Measurements from ENCODE around the gene ASIC2. TPM values are rescaled to one million over a fixed set of nuclear protein-coding genes. Genes with fewer than 3 reads are reported as not detected.

Gene ASIC2
- total and polyA plus RNA-seq, 10 donors: not detected

GRCh38 chr17:33021731-33022408 is 271.2 kb downstream of the ASIC2 start:
- Histone ChIP-seq H3K36me3 (no peaks in the 10 kb centered on the region), H3K27me3 (replicated peaks in 1 of 7) (no peaks in the 10 kb centered on the region)
- 58 to 70% (median 60%) methylated on average over 12 of the region's 12 CpGs for WGBS, 5 donors

DNA sequence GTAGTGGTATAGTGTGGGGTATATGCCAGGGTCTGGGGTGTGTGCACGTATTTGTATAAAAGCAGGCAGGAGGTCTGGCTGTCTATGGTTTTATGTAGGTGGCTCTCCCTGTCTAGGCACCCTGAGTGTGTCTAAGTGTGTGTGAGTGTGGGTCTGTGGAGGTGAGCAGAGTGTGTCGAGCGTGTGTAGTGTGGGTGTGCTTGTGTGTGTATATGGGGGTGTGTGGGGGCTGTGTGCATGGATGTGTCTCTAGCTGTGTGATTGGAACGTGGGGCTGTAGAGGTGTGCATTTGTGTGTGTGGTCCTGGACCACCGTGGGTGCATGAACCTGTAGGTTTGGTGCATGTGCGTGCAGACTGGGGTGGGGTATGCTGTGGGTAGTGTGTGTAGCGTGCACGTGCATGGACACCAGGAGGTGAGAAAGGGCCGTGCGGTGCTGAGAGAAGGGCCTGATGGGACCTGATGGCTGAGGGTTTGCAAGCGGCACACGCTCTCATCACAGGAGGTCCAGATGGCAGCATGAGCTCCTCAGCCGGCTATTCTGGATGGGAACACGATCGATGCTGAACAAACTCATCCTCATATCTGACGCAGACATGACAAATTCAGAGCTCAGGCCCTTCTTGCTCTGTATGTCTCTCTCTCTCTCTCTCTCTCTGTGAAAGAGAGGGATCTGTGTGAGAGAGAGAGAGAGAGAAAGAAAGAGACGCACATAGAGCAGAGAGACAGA is 273.8 kb downstream of the ASIC2 start:
- no peaks in the 10 kb centered on the region for H3K27me3 ChIP-seq (replicated peaks in 1 of 7)
- no peak overlapping the region for H3K27ac ChIP-seq
- DNase-seq: no peak
- H3K4me1 ChIP-seq: no peaks in the 10 kb centered on the region
- no peak overlapping the region for H3K4me3 ChIP-seq
- WGBS, 5 donors: 84 to 93% (median 89%) methylated on average over 17 of the region's 17 CpGs
- no peaks in the 10 kb centered on the region for H3K9me3 ChIP-seq
- TF ChIP-seq POLR2A (IDR thresholded peaks at IDR 0.05) (no peak), POLR2AphosphoS5 (IDR thresholded peaks at IDR 0.05) (no peak)
- TF ChIP-seq, protein P1, sequence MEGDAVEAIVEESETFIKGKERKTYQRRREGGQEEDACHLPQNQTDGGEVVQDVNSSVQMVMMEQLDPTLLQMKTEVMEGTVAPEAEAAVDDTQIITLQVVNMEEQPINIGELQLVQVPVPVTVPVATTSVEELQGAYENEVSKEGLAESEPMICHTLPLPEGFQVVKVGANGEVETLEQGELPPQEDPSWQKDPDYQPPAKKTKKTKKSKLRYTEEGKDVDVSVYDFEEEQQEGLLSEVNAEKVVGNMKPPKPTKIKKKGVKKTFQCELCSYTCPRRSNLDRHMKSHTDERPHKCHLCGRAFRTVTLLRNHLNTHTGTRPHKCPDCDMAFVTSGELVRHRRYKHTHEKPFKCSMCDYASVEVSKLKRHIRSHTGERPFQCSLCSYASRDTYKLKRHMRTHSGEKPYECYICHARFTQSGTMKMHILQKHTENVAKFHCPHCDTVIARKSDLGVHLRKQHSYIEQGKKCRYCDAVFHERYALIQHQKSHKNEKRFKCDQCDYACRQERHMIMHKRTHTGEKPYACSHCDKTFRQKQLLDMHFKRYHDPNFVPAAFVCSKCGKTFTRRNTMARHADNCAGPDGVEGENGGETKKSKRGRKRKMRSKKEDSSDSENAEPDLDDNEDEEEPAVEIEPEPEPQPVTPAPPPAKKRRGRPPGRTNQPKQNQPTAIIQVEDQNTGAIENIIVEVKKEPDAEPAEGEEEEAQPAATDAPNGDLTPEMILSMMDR (IDR thresholded peaks at IDR 0.05 in 8 of 11, conservative IDR thresholded peaks at IDR 0.05 in 3 of 11): no peak
- intact Hi-C loops (cut with DNase I; ENCODE audit: low total_unique reads): no loop called here
- no peaks in the 10 kb centered on the region for H3K36me3 ChIP-seq

More at GRCh38 chr17:33021731-33022408, 271.2 kb downstream of the ASIC2 start:
- Histone ChIP-seq H3K4me1 (no peaks in the 10 kb centered on the region), H3K9me3 (no peaks in the 10 kb centered on the region), H3K4me3 (no peak overlapping the region), H3K27ac (no peak overlapping the region)
- intact Hi-C loops (cut with DNase I; ENCODE audit: low total_unique reads): no loop called here
- TF ChIP-seq, protein P1 (IDR thresholded peaks at IDR 0.05 in 8 of 11, conservative IDR thresholded peaks at IDR 0.05 in 3 of 11): no peak
- TF ChIP-seq POLR2A (IDR thresholded peaks at IDR 0.05): no peak
- no peak for TF ChIP-seq POLR2AphosphoS5 (IDR thresholded peaks at IDR 0.05)
- no peak for DNase-seq

DNA sequence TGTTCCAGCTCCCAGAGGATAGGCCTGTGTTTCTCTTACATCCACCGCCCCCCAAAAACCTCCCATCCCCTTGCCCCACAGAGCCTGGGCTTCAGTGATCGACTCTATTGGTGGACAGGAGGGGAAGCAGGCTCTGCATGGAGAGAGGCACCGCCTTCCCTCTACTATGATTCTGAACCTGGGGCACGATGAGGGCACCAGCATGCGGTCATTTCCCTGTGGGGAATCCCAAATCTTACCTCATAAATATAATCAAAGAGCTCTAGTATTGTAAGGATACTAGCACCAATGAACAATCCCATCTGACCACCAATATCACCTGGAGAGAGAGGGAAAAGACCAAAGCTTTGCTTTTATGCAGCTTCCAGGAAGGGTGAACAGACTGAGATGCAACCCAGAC is 275.7 kb downstream of the ASIC2 start:
- no peak for DNase-seq
- no peaks in the 10 kb centered on the region for H3K9me3 ChIP-seq
- H3K27me3 ChIP-seq (replicated peaks in 1 of 7): no peaks in the 10 kb centered on the region
- no peaks in the 10 kb centered on the region for H3K36me3 ChIP-seq
- TF ChIP-seq, protein P1 (IDR thresholded peaks at IDR 0.05 in 8 of 11, conservative IDR thresholded peaks at IDR 0.05 in 3 of 11): no peak
- no peak for TF ChIP-seq POLR2A (IDR thresholded peaks at IDR 0.05)
- no peak for TF ChIP-seq POLR2AphosphoS5 (IDR thresholded peaks at IDR 0.05)
- no peaks in the 10 kb centered on the region for H3K4me1 ChIP-seq
- 80 to 92% (median 88%) methylated on average over 5 of the region's 5 CpGs for WGBS, 5 donors
- intact Hi-C loops (cut with DNase I; ENCODE audit: low total_unique reads): no loop called here
- H3K4me3 ChIP-seq: no peak overlapping the region
- no peak overlapping the region for H3K27ac ChIP-seq

DNA sequence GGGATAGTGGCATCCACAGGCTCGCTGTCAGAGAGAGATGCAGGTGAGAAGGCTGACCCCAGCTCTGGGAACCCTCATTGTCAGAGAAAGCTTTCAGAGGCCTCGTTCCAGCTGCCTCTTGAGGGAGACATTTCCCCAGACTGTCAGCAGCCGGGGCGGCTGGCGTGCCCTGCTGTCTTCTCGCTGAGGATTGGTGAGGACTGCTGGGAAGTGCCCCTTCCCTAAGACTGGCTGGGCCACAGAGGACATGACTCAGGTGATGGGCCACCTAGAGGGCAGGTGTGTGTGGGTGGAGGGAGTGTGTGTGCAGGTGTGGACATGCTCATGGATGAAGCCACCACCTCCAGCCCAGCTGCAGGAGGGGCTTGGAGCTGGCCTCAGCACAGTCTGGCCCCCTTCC is 276.2 kb downstream of the ASIC2 start:
- no peaks in the 10 kb centered on the region for H3K9me3 ChIP-seq
- H3K27me3 ChIP-seq (replicated peaks in 1 of 7): no peaks in the 10 kb centered on the region
- WGBS, 5 donors: 71 to 85% (median 79%) methylated on average over 6 of the region's 6 CpGs
- no peaks in the 10 kb centered on the region for H3K4me1 ChIP-seq
- H3K4me3 ChIP-seq: no peak overlapping the region
- H3K36me3 ChIP-seq: no peaks in the 10 kb centered on the region
- DNase-seq: no peak
- H3K27ac ChIP-seq: no peak overlapping the region
- intact Hi-C loops (cut with DNase I; ENCODE audit: low total_unique reads): no loop called here
- TF ChIP-seq POLR2AphosphoS5 (IDR thresholded peaks at IDR 0.05) (no peak), POLR2A (IDR thresholded peaks at IDR 0.05) (no peak)
- TF ChIP-seq, protein P1 (IDR thresholded peaks at IDR 0.05 in 8 of 11, conservative IDR thresholded peaks at IDR 0.05 in 3 of 11): no peak
